HG03457 (cell line): ENCODE measurements around the gene FOXRED1.

Experiments
- ATAC-seq: cut with Tn5 transposase; IDR thresholded peaks from one replicate; pipeline ENCODE4 v1.9.1; 2021; ENCODE audit warnings: moderate number of reproducible peaks; ENCODE audit not compliant: unreplicated experiment

FOXRED1 gene

DNA sequence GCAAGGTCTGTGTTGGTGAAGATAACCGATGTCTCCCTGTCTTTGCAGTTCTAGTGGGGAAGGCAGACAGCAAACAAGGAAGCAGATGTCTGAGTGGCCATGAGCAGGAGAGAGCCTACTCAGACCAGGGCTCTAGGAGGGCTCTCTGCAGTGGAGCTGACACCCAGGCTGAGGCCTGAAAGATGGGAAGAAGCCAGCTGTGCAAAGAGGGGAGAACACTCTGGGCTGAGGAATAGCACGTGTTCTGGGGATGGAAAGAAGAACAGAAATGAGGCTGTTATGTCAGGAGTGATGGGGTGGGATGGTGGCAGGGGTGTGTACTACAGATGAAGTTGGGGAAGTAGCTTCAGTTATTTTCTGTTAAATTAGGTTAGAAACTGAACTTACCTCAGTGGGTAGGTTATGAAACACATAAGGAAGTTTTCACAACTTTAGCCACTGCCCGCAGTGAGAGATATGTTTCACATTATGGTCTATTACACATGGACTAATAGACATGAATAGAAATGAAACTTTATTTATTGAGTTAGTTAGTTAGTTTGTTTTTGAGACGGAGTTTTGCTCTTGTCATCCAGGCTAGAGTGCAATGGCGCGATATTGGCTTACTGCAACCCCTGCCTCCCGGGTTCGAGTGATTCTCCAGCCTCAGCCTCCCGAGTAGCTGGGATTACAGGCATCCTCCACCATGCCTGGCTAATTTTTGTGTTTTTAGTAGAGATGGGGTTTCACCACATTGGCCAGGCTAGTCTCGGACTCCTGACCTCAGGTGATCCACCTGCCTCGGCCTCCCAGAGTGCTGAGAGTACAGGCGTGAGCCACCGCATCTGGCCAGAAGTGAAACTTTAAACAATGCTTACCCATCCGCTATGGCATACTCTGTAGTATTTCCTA is 42.7 kb downstream of the FOXRED1 start:
- ATAC-seq: peak; percentile 59

GRCh38 chr11:126312961-126313360 is 44.0 kb downstream of the FOXRED1 start:
- ATAC-seq: no peak

- ATAC-seq: no peak
These were observed 44.9 kb downstream of the FOXRED1 start for GRCh38 chr11:126313826-126314225.

DNA sequence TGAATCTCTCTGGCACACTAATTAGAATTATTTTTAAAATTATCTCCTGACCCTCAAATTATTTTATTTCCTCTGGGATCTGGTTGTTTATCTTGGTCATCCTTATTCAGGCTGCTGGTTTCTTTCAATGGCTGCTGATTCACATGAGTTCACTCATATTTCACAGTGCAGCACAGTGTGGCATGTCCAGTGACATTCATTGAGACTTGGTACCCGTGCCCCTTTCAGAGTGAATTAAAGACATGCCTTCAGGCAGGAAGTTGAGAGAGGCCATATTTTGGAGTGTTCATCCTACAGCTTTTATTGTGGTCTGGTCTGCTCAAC is 48.4 kb downstream of the FOXRED1 start:
- ATAC-seq: no peak

GRCh38 chr11:126317756-126318573 is 49.0 kb downstream of the FOXRED1 start:
- peak; percentile 16 for ATAC-seq

DNA sequence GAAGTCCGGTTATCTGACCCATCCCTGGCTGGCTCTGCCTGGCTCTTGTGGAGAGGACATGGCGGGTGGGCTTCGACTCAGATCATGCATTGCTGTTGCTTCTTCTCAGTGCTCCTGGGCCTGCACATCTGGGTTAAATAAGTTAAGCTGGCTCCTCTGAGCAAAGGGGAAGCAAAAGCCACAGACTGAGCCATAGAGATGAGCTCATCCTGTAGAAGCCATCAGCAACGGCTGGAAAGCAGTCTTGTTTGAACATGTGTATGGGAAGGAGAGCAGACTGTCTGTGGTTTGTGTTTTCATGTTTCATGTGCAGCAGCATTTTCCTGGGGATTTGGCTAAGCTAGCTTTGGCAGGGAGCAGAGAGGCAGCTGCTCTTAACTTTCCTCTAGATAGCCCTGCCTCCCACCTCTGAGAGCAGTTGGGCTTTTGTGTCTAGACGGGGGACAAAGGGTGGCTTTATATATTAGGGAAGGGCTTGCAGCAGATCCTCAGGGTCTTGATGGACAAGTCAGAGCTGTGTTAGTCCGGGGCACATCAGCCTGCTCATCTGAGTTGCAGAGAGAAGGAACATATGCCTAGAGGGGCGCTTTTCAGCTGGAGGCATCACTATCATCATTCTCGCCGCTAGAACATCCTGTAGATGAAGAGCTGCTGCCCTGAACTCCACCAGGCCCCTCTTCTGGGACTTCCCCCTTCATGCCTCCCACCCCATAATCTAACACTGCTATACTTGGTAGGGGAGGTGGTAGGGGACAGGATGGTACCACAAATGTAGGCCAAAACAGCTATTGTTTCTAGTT is 49.8 kb downstream of the FOXRED1 start:
- ATAC-seq: peak; percentile 91

DNA sequence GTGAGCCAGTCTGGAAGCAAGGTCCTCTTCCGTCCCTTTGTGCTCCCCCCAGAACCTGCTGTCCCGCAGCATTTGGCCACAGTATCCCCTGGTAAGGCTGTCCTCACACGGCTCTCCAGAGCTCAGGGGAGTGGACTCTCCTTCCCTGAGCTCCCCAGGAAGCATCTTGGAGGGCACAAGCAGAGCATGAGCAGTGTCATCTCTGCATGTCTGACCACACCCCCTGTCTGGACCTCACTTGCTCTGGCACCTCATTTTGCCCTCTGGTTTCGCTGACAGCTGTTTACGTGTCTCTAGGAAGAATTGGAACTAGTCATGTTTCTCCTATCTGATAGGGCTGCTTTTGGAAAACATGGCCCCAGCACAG is 50.4 kb downstream of the FOXRED1 start:
- no peak for ATAC-seq

DNA sequence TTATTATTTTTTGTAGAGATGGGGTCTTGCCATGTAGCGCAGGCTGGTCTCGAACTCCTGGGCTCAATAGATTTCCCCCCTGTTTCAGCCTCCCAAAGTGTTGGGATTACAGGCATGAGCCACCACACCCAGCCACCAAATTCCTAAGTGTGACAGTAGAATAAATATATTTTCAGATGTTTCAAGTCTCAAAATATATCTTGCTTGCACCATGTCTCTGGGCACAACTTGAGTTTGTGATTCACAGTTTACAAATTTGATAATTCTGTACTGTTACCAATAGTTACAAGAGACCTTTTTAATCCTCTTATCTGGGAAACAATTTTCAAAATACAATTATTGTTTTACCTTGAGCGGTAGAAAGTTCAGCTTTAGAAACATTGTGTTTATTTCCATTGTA is 54.0 kb downstream of the FOXRED1 start:
- ATAC-seq: no peak

DNA sequence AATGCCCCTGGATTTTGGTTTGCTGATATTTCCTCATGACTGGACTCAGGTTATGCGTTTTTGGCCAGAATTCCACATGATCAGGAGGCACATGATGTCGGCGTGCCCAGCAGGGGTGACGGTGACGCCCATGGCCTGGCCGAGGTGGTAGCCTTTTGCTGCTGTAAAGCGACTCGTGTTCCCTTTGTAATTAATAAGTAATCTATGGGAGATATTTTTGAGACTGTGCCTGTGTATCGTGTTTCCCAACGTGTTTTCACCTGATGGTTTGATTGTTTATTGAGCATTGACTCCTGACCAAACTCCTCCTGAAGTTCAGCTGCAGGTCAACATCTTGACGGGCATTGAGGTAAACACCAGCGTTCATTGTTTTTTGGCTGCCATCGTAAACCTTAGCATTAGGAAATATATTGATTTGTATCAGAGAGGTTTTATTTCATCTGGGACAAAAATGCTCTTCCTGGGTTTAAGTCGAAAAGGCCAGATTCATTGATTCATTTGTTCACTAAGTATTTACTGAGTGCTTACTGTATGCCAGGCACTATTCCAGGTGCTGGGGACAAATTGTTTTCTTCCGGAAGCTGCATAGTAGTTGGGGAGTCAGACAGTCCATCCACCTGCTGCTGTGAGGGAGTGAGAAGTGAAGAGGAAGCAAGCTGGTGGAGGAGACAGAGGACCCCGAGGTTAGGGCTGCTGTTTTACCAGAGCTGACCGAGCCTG is 58.5 kb downstream of the FOXRED1 start:
- ATAC-seq: no peak
